RWPE1 (cell line): Measurements from ENCODE around the gene UGT1A4.

Experiments
- CTCF ChIA-PET: fragments of 350-600 bp; sonication (Branson Sonifier 250); formaldehyde crosslinking; extraction: SDS; loops from one replicate; lab custom pipeline; 2021; lab: Yijun Ruan, JAX
- POLR2A ChIA-PET: fragments of 400-600 bp; formaldehyde crosslinking; extraction: SDS; loops from one replicate; lab custom pipeline; 2020; ENCODE audit warnings: antibody characterized with exemption; ENCODE audit not compliant: low non-redundant PET; lab: Yijun Ruan, JAX
- DNase-seq: peaks from one replicate; pipeline ENCODE4 v3.0.0; 2012; ENCODE audit warnings: low spot score
- H3K27ac ChIP-seq: fragments of 450-650 bp; 2 replicates; pipeline ENCODE4 v1.5.1; 2017
- TF ChIP-seq, protein P1 (sequence below): fragments of 450-650 bp; conservative IDR thresholded peaks from 2 replicates; pipeline ENCODE4 v1.5.1; 2017; ENCODE audit warnings: low read depth, mild to moderate bottlenecking

UGT1A4 gene

GRCh38 chr2:233773854-233774253 is 55.3 kb downstream of the UGT1A4 start:
- ChIA-PET POLR2A (no interaction called here), CTCF (interaction anchor here (1.4 kb wide), 1 partner anchor 325 kb away, joined by 4 read pairs; no protein-coding TSS in a partner anchor)
- H3K27ac ChIP-seq: no peak overlapping the region
- no peak for DNase-seq
- TF ChIP-seq, protein P1, sequence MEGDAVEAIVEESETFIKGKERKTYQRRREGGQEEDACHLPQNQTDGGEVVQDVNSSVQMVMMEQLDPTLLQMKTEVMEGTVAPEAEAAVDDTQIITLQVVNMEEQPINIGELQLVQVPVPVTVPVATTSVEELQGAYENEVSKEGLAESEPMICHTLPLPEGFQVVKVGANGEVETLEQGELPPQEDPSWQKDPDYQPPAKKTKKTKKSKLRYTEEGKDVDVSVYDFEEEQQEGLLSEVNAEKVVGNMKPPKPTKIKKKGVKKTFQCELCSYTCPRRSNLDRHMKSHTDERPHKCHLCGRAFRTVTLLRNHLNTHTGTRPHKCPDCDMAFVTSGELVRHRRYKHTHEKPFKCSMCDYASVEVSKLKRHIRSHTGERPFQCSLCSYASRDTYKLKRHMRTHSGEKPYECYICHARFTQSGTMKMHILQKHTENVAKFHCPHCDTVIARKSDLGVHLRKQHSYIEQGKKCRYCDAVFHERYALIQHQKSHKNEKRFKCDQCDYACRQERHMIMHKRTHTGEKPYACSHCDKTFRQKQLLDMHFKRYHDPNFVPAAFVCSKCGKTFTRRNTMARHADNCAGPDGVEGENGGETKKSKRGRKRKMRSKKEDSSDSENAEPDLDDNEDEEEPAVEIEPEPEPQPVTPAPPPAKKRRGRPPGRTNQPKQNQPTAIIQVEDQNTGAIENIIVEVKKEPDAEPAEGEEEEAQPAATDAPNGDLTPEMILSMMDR: no peak

DNA sequence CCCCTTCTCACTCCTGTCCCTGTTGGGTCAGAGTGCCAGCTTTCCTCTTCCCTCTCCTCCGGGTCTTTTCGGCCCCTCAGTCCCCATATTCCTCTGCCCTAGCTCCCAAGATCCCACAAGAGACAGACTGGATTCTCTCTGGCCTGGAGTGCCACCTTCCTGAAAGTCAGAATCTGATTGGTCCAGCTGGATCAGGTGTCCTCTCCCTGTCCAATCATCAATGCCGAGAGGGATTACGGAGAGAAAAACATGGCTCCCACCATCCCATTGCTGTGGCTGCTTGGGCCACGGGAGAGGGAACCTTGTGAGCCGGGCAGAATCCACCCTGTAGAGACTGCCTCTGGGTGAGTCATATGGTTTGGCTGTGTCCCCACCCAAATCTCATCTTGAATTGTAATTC is 56.9 kb downstream of the UGT1A4 start:
- H3K27ac ChIP-seq: no peak overlapping the region
- TF ChIP-seq, protein P1: no peak
- no peak for DNase-seq
- ChIA-PET CTCF (no interaction called here), POLR2A (no interaction called here)

- H3K27ac ChIP-seq: no peak within 1 kb of the TSS
- TF ChIP-seq, protein P1: no peak
- ChIA-PET CTCF (no interaction called here), POLR2A (no interaction called here)
- DNase-seq: no peak
Observed at GRCh38 chr2:233778030-233778429, 59.5 kb downstream of the UGT1A4 start, which contains the start of gene MROH2A. MROH2A (plus strand) TSS chr2:233778330; CDS start chr2:233779359, 1,029 bp downstream.

DNA sequence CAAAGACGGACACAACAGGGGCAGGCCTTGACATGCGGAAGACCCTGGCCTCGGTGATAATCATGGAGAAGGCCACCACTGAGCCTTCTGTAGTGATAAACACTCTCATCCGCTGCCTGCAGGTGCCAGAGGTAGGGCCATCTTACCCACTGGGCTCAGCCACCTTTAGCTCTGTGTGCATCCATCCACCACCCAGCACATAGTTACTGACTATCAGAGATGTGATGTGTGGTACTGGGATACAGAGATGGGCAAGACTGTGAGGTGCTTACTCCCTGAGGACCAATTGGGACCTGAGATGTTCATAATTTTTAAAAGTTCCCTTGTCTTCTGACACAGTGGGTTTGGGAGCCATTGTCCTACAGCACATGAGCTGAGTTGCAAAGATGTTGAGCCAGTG is 61.2 kb downstream of the UGT1A4 start:
- H3K27ac ChIP-seq: no peak overlapping the region
- TF ChIP-seq, protein P1: no peak
- ChIA-PET POLR2A (no interaction called here), CTCF (interaction anchor here (0.6 kb wide), 1 partner anchor 332 kb away, joined by 5 read pairs; no protein-coding TSS in a partner anchor)
- DNase-seq: no peak

- ChIA-PET POLR2A (no interaction called here), CTCF (no interaction called here)
- TF ChIP-seq, protein P1: no peak
- H3K27ac ChIP-seq: no peak overlapping the region
- DNase-seq: no peak
Observed at GRCh38 chr2:233780771-233781170, 62.2 kb downstream of the UGT1A4 start.

GRCh38 chr2:233789554-233789953 is 71.0 kb downstream of the UGT1A4 start:
- DNase-seq: no peak
- H3K27ac ChIP-seq: no peak overlapping the region
- TF ChIP-seq, protein P1: no peak
- ChIA-PET POLR2A (no interaction called here), CTCF (no interaction called here)
